ENCODE measurements around the gene ACD.

- no peak for TF ChIP-seq CTCF (IDR thresholded peaks at IDR 0.05)
- TF ChIP-seq POLR2A (IDR thresholded peaks at IDR 0.05), result no peak
Measured at GRCh38 chr16:67665598-67665997, 5.5 kb upstream of the ACD start.

Data from breast epithelium (tissue), 3 donors.